ENCODE measurements around the gene NPHP4.

The NPHP4 gene

DNA sequence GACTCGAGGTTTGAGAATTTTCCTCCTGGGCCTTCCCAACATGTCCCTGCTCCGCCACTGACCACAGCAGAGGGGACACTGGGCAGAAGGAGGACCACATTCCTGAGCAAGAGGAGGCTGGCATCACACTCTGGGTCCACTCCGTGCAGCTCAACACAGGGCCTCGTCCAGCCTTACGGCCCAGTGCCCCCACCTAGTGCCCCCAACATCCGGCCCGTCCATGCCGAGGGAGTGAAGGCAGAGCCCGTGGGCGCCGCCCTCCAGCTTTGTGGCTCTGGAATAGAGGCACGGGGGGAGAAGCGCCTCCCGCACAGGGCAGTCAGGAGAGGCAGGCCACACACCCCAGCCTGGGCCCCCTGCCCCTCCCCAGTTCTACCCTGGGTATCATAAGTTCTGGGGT, 158.3 kb downstream of the NPHP4 start:
- POLR2A ChIA-PET (ENCODE audit: low non-redundant PET): no interaction called here

DNA sequence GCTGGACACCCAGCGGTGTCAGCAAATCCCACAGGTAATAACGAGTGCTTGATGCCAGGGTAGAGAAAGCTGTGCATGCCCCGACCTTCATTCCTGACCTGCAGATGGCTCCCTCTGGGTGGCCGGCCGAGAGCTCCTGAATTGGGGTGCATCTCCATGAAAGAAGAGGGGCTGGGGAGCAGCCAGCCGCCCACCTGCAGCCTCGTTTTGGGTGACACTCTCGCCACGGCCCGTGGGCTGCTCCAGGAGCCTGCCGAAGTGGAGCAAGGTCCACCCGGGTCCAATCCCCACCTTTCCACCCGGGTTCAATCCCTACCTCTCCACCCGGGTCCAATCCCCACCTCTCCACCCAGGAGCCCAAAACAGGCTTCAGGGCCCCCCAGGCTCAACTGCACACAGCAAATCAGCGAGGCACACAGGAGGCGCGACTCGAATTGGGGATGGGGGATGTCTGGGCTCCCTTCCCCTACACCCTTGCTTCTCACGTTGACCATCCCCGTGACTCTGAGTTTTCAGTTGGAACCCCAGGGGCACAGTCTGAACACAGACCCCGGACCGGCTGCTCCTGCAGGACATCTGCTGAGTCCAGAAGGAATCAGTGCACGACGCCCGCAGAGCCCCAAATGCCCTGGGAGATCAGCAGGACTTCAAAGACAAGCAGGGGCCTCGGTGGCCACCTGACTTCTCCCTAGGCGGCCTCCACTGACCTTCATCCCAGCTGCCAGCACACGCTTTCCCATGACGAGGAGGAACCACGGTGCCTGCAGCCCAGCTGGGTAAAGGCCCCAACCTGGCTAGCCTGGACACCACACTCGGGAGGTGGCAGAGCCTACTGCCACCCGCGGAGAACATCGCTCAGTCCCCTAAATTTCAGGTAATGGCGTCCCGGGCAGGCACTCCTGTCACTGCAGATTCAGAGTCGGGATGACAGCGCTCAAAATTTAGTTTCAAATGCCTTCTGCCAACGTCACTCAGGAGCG, 159.0 kb downstream of the NPHP4 start:
- ChIA-PET POLR2A (ENCODE audit: low non-redundant PET) (no interaction called here), CTCF (no interaction called here)
- no peak overlapping the region for H3K27ac ChIP-seq
- TF ChIP-seq, protein P1, sequence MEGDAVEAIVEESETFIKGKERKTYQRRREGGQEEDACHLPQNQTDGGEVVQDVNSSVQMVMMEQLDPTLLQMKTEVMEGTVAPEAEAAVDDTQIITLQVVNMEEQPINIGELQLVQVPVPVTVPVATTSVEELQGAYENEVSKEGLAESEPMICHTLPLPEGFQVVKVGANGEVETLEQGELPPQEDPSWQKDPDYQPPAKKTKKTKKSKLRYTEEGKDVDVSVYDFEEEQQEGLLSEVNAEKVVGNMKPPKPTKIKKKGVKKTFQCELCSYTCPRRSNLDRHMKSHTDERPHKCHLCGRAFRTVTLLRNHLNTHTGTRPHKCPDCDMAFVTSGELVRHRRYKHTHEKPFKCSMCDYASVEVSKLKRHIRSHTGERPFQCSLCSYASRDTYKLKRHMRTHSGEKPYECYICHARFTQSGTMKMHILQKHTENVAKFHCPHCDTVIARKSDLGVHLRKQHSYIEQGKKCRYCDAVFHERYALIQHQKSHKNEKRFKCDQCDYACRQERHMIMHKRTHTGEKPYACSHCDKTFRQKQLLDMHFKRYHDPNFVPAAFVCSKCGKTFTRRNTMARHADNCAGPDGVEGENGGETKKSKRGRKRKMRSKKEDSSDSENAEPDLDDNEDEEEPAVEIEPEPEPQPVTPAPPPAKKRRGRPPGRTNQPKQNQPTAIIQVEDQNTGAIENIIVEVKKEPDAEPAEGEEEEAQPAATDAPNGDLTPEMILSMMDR (conservative IDR thresholded peaks at IDR 0.05; ENCODE audit: low read depth): no peak
- no peak for DNase-seq (ENCODE audit: low spot score)

More for the DNA sequence above, 158.3 kb downstream of the NPHP4 start:
- TF ChIP-seq, protein P1 (conservative IDR thresholded peaks at IDR 0.05; ENCODE audit: low read depth): no peak
- CTCF ChIA-PET: no interaction called here
- DNase-seq (ENCODE audit: low spot score): no peak
- H3K27ac ChIP-seq: no peak overlapping the region

DNA sequence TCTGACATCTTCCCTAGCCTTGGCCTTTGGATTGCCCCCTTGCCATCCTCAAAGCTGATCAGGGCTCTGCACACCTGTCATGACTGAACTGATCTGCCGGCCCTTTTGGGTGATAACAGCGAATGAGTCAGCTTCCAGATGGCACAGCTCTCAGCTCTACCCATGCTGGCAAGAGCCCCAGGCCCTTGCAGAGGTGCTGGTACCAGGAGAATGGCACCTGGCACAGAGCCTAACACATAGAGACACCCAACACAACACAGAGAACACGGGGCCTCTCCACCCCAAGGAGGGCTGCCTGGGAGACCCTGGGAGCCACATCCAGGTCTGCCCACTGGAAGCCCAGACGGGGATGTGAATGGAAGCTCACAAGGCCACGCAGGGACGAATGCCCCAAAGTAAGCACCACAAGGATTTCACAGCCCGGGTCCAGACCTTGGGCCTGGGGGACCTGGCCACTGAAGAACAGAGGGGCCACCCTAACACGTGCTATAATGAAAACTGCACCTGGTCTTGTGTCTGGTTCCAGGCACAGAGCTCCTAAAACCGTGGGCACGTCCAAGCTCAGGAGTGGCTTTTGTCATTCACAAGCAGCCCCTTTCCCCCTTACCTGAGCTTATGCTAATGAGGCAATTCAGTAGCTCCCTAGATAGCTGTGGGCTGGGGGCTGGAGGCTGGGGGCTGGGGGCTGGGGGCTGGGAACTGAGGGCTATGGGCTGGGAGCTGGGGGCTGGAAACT, 160.5 kb downstream of the NPHP4 start:
- TF ChIP-seq, protein P1 (conservative IDR thresholded peaks at IDR 0.05; ENCODE audit: low read depth): no peak
- no peak overlapping the region for H3K27ac ChIP-seq
- ChIA-PET CTCF (interaction anchor here (0.6 kb wide), 1 partner anchor 260 kb away, joined by 3 read pairs; no protein-coding TSS in a partner anchor), POLR2A (ENCODE audit: low non-redundant PET) (no interaction called here)
- no peak for DNase-seq (ENCODE audit: low spot score)

DNA sequence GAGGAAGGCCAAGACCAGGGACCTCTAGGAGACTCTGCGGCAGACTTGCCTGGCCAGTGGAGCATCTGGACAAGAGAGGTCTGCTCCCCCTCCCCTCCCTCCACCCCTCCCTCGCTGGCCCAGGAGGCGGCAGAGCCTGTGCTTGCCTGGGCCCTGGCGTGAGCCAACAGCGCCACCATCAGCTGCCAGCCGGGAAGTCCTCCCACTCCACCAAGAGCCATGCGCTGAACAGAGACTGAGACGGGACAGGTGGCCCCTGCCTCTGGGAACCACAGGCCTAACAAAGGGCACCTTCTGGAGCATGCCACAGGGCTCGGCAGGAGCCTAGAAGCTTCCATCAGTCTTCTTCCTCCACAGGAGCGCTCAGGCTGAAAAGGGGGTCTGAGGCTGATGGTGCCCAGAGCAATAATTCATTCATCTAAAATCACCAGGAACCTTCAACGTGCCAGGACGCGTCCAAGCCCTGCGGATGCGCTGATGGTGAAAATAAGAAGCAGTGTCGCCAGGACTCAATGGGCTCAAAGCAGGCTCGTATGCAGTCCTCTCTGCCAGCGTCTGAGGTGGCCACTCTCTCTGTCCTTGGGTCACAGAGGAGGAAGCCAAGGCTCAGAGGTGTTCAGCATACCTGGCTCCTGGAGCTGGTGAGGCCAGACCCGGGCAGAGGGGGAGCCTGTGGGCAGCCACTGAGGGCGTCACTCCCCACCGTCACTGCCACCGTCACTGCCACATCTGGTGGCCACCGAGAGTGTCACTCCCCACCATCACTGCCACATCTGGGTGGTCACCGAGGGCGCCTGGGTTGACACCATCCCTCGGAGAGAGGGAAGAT, 161.2 kb downstream of the NPHP4 start:
- TF ChIP-seq, protein P1 (conservative IDR thresholded peaks at IDR 0.05; ENCODE audit: low read depth): no peak
- ChIA-PET POLR2A (ENCODE audit: low non-redundant PET) (no interaction called here), CTCF (no interaction called here)
- H3K27ac ChIP-seq: no peak overlapping the region
- peak; percentile 23 for DNase-seq (ENCODE audit: low spot score)

DNA sequence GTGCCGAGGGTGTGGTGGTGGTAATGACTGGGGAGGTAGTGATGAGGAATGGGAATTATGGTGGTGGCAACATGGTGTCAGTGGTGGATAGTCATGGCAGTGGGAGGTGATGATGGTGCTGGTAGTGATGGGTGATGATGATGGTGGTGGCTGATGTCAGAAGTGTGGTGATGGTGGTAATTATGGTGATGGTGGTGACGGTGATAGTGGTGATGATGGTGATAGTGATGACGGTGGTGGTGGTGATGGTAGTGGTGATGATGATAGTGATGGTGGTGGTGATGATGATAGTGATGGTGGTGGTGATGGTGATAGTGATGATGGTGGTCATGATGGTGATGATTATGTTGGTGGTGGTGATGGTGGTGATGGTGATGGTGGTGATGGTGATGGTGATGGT, 162.8 kb downstream of the NPHP4 start:
- TF ChIP-seq, protein P1 (conservative IDR thresholded peaks at IDR 0.05; ENCODE audit: low read depth): no peak
- H3K27ac ChIP-seq: no peak overlapping the region
- CTCF ChIA-PET: no interaction called here
- POLR2A ChIA-PET (ENCODE audit: low non-redundant PET): no interaction called here
- DNase-seq (ENCODE audit: low spot score): no peak

Data from RWPE1 (cell line).